HG03039 (cell line): ENCODE results near the gene EMILIN1.
"Not testable (repeated sequence)": the region's sequence is repeated elsewhere in the genome, so short reads cannot be mapped to it uniquely, and the experiment has no call there.

Experiments used
- ATAC-seq: cut with Tn5 transposase; IDR thresholded peaks from one replicate; pipeline ENCODE4 v1.9.1; 2021; ENCODE audit warnings: mild to moderate bottlenecking, moderate library complexity; ENCODE audit not compliant: unreplicated experiment

Gene EMILIN1

DNA sequence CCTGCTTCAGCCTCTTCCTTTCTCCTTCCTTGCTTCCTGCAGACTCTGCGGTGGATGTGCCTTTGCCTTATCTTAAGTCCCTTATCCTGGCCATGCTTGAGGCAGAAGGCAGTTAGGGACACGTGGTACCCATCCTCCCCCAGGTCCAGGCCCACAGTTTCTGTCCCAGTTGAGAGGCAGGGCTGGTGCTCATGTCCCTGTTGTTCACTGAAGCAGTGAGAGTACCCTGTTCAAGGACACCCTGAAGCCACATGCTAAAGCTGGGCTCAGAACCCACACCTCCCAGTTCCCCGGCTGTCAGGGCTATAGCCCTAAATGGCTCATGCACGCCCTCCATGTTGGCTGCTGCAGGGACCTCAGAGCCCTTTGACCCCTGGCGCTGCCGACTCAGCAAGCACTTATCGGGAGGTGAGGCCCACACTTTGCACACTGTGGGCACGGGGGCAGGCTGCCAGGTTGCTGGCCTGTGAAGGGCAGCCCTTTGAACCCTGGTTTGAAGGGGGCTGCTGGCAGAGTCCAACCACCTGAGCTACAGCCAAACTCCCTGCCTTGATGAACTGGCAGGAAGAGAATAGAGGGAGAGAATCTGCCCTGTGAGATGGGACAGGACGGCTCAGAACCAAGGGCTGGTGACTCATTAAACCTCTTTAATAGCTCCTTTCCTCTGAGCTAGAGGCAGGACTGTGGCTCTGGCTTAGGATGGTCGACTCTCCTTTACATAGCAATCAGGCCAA is 14.4 kb downstream of the EMILIN1 start:
- ATAC-seq, result no peak

GRCh38 chr2:27093430-27094352 is 15.3 kb downstream of the EMILIN1 start:
- ATAC-seq, result no peak

DNA sequence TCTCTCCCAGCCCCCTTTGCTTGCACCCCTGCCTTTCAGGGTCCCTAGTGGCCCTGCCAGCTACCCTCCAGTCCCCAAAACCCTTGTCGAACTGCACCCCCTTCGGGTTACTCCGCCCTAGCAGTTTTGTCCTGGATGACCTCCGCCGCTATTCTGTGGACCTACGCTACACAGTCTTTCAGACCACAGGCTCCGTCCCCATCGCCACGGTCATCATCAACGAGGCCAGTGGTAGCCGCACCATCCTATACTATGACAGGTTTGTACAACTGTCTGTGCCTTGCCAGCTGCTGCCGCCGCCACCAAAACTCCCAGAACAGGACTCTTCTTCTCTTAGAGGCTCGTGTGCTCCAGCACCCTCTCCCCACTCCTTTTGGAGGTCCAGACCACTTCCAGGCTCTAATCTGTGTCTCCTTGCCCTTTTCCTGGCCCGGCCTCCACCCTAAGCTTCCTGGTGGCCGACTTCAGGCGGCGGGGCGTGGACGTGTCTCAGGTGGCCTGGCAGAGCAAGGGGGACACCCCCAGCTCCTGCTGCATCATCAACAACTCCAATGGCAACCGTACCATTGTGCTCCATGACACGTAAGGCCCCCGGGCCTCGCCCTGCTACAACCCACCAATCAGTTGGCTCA is 16.1 kb downstream of the EMILIN1 start:
- ATAC-seq, result no peak

GRCh38 chr2:27095427-27095744 is 17.0 kb downstream of the EMILIN1 start:
- ATAC-seq, result no peak

- no peak for ATAC-seq
Observed at GRCh38 chr2:27095745-27096651, 17.6 kb downstream of the EMILIN1 start.

GRCh38 chr2:27096748-27097297 is 18.4 kb downstream of the EMILIN1 start:
- no peak for ATAC-seq

- ATAC-seq, result no peak
Observed at GRCh38 chr2:27097341-27097740, 18.9 kb downstream of the EMILIN1 start.

DNA sequence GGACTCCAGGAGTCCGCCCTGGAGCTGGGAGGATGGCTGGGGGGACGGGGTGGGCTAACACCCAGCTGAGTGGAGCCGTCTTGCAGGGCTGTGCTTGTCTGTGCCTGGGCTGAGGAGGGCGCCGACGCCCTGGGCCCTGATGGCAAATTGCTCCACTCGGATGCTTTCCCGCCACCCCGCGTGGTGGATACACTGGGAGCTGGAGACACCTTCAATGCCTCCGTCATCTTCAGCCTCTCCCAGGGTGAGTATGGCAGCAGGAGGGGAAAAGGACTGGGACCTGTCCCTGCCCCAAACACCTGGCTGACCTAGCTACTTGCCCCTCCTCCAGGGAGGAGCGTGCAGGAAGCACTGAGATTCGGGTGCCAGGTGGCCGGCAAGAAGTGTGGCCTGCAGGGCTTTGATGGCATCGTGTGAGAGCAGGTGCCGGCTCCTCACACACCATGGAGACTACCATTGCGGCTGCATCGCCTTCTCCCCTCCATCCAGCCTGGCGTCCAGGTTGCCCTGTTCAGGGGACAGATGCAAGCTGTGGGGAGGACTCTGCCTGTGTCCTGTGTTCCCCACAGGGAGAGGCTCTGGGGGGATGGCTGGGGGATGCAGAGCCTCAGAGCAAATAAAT is 21.0 kb downstream of the EMILIN1 start:
- ATAC-seq, result no peak

DNA sequence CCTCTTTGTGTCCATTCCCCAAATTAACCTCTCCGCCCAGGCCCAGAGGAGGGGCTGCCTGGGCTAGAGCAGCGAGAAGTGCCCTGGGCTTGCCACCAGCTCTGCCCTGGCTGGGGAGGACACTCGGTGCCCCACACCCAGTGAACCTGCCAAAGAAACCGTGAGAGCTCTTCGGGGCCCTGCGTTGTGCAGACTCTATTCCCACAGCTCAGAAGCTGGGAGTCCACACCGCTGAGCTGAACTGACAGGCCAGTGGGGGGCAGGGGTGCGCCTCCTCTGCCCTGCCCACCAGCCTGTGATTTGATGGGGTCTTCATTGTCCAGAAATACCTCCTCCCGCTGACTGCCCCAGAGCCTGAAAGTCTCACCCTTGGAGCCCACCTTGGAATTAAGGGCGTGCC is 21.6 kb downstream of the EMILIN1 start:
- ATAC-seq, result no peak

GRCh38 chr2:27102329-27102728 is 23.9 kb downstream of the EMILIN1 start:
- ATAC-seq, result no peak

GRCh38 chr2:27105981-27106380 is 27.6 kb downstream of the EMILIN1 start:
- ATAC-seq, result no peak

- ATAC-seq, result no peak
Observed at GRCh38 chr2:27108221-27108620, 29.8 kb downstream of the EMILIN1 start.

GRCh38 chr2:27109083-27109482 is 30.7 kb downstream of the EMILIN1 start:
- ATAC-seq, result no peak

DNA sequence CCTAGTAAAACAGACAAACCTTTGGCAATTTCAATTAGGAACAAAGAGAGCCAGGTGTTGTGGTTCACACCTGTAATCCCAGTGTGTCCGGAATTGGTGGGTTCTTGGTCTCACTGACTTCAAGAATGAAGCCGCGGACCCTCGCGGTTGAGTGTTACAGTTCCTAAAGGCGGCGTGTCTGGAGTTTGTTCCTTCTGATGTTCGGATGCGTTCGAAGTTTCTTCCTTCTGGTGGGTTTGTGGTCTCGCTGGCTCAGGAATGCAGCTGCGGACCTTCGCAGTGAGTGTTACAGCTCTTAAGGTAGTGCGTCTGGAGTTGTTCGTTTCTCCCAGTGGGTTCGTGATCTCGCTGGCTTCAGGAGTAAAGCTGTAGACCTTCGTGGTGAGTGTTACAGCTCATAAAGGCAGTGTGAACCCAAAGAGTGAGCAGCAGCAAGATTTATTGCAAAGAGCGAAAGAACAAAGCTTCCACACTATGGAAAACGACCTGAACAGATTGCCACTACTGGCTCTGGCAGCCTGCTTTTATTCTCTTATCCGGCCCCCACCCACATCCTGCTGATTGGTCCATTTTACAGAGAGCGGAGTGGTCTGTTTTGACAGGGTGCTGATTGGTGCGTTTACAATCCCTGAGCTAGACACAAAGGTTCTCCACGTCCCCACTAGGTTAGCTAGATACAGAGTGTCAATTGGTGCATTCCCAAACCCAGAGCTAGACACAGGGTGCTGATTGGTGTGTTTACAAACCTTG is 32.4 kb downstream of the EMILIN1 start:
- not testable (repeated sequence) for ATAC-seq

DNA sequence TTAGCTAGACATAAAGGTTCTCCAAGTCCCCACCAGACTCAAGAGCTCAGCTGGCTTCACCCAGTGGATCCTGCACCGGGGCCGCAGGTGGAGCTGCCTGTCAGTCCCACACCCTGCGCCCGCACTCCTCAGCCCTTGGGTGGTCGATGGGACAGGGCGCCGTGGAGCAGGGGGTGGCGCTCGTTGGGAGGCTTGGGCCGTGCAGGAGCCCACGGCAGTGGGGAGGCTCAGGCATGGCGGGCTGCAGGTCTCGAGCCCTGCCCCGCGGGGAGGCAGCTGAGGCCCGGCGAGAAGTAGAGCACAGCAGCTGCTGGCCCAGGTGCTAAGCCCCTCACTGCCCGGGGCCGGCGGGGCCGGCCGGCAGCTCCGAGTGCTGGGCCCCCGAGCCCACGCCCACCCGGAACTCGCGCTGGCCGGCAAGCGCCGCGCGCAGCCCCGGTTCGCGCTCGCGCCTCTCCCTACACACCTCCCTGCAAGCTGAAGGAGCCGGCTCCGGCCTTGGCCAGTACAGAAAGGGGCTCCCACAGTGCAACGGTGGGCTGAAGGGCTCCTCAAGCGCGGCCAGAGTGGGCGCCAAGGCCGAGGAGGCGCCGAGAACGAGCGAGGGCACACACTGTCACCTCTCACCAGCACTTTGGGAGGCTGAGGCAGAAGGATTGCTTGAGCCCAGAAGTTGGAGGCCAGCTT is 33.1 kb downstream of the EMILIN1 start:
- not testable (repeated sequence) for ATAC-seq

DNA sequence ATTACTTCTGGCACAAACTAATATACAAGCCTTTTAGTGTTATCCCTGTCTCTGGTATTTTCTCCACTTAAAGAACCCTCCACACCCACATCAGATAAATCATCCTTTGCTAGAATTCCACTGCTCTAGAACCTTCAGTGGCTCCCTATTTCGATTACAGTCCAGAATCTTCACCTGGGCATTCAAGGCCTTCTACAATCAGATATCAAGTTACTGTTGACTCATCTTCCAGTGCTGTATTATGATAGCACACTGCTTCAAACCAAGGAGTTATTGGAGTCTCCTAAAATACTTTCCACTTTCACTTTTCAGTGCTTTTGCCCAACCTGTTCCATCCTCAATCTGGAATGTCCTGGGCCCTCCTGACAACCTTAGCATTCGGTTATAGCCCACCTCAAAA is 37.1 kb downstream of the EMILIN1 start:
- ATAC-seq, result no peak

DNA sequence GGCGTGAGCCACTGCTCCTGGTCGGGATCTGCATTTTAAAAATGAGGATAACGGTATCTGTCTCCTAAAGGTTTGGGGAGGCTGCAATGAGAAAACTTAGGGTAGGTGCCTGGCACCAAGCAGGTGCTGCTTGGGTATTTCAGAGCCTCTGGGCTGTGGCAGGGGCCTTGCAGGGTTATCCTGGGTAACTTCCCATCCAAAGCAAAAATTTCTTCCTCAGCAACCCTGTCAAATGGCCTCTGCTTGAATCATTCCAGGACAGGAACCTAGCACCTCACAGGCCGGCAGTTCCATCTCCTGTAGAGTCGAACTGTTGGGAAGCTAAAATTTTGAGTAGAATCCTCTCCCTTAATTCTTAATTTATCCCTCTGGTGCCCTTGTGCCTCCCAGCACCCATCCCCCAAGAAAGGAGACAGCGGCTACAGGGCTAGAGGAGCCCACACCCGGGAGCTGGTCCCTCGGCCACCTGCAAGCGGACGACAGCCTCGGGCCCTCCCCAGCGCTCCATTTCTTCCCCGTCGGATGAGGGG is 39.6 kb downstream of the EMILIN1 start:
- ATAC-seq, result no peak

- ATAC-seq, result no peak
Observed at GRCh38 chr2:27118525-27119329, 40.3 kb downstream of the EMILIN1 start, which contains the start of gene CGREF1. Gene CGREF1, minus strand, starts transcription at chr2:27119128. Its CDS starts 14,762 bp downstream, at chr2:27104366.
